ENCODE data around the gene MFAP3. TPM values are rescaled to one million over a fixed set of nuclear protein-coding genes. Genes with fewer than 3 reads are reported as not detected.
A peak's percentile ranks its signal among the peaks of the same experiment; 100 is the strongest.
"Not testable (repeated sequence)": the region's sequence is repeated elsewhere in the genome, so short reads cannot be mapped to it uniquely, and the experiment has no call there.

Gene MFAP3
- total RNA-seq = 24.6 TPM

DNA sequence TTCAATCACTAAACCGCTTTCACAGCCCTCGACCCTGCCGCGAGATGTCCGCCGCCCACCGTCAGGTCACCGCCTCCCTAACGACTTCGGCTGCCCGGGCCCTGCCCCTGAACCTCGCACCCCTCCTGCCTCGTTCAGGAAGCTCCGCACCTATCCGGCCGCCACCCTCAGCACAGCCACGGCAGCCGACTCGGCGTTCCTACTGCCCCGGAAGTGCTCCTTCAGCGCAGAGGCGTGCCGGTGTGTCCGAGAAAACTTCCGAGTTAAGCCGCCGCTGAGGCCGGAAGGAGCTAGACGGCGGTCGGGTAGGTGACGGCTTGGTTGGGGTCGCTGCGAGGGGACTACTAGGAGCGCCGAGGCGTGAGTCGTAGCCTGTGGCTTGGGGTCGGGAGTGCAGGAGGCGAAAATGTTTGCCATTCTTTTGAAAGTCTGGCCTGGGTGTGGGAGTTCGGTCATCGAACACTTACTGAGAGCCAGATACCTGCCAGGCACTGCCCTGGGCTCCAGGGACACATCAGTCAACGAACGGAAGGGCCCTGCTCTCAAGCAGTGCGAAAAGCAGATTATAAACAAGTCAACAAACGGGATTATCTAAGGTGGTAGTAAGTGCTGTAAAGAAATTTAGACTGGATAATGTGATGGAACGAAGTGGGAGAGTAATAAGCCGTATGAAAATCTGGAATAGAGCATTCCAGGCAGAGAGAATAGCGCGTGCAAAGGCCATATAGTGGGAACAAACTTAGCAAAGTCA lies at the start of gene MFAP3, which contains the start of gene FAM114A2:
Gene MFAP3 (plus strand): TSS at position 261 of the 751 bp plus-strand sequence. CDS start 10,756 bp downstream, outside the sequence.
Gene FAM114A2 (minus strand): TSS at position 204 of the 751 bp plus-strand sequence. CDS start 3,957 bp downstream, outside the sequence.
- DNase-seq (ENCODE audit: low spot score) = peak; percentile 87

- no peak for DNase-seq (ENCODE audit: low spot score)
Measured at GRCh38 chr5:153991168-153991567, 47.6 kb upstream of the MFAP3 start.

- DNase-seq (ENCODE audit: low spot score) = no peak
Measured at GRCh38 chr5:153998010-153998409, 40.8 kb upstream of the MFAP3 start.

DNA sequence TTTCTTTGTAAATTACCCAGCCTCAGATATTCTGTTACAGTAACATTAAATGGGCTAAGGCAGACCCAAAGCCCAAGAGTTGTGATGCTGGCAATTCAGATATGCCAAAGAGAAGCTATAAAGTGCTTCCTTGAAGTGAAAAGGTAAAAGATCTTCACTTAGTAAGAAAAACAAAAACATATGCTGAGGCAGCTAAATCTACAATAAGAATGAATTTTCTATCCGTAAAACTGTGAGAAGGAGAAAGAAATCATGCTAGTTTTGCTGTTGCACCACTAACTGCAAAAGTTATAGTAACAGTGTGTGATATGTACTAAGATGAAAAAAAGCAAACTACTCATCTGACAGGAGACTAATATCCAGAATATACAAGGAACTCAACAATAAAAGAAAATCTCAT lies 40.0 kb upstream of the MFAP3 start:
- DNase-seq (ENCODE audit: low spot score) = no peak

- no peak for DNase-seq (ENCODE audit: low spot score)
Measured at GRCh38 chr5:153999995-154000394, 38.8 kb upstream of the MFAP3 start.

DNA sequence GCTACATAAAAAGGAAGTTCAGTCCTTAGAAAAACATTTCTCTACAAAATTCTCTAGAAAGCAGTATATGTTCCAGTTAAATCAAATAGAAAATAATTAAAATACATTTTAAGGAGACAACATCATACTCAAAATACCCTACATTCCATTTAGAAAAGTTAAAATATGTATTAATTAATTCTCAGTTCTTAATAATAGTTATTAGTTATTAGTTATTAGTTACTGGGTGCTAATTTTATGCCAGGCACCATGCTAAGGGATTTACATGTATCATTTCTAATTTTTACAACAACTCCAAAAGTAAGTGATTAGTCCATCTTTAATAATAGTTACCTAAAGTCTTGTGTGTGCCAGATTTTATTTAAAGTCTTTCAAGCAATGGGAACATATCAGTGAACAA lies 38.1 kb upstream of the MFAP3 start:
- no peak for DNase-seq (ENCODE audit: low spot score)

GRCh38 chr5:154002093-154002492 lies 36.7 kb upstream of the MFAP3 start:
- peak; percentile 12 for DNase-seq (ENCODE audit: low spot score)

DNA sequence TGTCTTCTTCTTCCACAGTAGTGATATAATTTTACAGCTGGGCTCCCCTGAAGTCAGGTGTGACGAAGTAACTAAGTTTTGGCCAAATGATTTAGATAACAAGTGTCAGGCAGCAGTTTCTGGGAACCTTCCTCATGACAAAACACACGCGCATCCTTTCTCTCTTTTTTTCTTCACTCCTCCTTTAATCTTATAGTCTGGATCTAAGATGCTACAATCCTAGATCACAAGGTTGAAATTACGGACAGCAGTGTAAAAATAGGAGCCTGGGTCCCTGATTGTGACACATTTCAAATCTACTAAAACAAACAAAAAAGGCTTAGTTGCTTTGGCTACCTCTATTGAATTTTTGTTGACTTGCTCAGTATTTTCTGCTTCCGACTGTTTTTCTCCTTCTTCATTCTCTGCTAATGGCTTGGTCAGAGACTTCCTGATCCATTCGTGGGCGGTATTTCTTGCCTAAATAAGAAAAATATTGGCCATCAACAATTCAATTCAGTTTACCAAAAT lies 36.2 kb upstream of the MFAP3 start:
- DNase-seq (ENCODE audit: low spot score) = no peak

GRCh38 chr5:154005648-154006047 lies 33.1 kb upstream of the MFAP3 start:
- no peak for DNase-seq (ENCODE audit: low spot score)

- DNase-seq (ENCODE audit: low spot score) = no peak
Measured at GRCh38 chr5:154010660-154011059, 28.1 kb upstream of the MFAP3 start.

DNA sequence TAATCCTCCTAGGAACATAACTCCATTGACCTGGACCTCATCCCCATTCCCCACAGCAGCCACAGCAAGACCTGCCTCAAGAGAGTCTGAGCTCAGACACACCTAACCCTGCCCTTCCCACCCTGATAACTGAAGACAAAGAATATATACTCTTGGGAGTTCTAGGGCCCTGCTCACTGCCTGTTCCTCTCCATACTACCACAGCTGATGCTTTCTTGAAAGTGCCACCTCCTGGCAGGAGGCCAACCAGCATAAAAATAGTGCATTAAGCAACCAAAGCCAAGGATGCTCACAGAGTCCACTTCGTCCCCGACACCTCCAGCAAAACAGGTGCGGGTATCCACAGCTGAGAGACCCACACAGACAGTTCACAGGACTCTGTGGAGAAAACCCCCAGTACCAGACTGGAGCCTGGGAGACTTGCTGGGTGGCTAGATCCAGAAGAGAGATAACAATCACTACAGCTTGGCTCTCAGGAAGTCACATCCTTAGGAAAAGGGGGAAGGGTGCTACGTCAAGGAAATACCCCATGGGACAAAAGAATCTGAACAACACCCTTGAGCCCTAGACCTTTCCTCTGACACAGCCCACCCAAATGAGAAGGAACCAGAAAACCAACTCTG lies 23.6 kb upstream of the MFAP3 start:
- no peak for DNase-seq (ENCODE audit: low spot score)

- DNase-seq (ENCODE audit: low spot score) = not testable (repeated sequence)
Measured at GRCh38 chr5:154018919-154019318, 19.8 kb upstream of the MFAP3 start.

GRCh38 chr5:154025951-154026350 lies 12.8 kb upstream of the MFAP3 start:
- no peak for DNase-seq (ENCODE audit: low spot score)

DNA sequence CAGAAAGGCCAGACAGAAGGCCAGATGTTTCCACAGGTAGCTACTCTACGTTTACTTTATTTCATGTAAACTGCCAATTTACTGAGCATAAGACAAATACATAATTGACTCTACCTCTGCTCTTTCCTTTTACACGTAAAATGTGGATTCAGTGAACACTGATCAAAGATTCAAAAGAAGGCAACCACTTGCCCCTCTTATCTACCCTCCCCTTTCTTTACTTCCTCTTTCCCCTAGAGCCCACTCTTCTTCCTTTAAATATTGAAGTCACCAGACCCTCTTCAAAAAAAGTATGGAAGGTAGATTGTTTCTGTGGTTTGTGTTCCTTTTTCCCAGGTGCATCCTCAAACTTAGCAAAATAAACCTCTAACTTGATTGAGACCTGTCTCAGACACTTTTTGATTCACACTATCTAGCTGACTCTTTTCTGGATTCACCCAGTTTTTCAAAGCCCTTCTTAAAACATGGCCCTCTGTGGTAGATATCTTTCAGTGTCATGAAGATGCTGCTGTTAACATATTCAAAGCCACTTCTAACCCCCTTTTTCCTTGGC lies 6.8 kb upstream of the MFAP3 start:
- no peak for DNase-seq (ENCODE audit: low spot score)

DNA sequence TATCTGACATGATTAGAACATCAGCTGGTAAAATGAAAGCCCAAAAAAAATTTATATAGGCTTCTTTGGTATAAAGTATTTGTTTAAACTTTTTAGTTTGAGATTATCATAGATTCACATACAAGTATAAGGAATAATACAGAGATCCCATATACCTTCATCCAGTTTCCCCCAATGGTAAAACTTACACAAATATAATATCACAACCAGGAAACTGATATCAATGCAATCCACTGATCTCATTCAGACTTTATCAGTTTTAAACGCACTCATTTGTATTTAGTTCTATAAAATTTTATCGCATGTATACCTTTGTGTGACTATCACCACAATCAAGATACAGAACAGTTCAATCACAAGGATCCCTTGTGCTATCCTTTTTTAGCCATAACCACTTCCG lies 3.8 kb upstream of the MFAP3 start:
- DNase-seq (ENCODE audit: low spot score) = no peak

GRCh38 chr5:154038261-154038706 lies 483 bp upstream of the MFAP3 start:
- DNase-seq (ENCODE audit: low spot score) = no peak

DNA sequence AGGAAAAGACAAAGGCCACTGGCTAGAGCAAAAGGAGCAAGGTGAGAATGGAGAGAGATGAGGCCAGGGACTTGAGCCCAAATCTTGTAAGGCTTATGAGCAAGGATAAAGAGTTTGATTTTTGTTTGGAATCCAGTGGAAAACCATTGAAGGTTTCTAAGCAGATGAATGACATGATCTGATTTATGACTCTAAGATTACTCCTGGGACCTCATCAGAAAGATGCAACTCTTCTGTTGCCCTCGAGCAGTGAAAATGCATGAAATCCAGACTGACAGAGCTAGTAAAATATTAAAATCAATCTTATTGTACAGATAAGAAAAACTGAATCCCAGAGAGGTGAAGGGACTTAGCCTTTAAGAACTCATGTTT lies 677 bp downstream of the MFAP3 start:
- no peak for DNase-seq (ENCODE audit: low spot score)

DNA sequence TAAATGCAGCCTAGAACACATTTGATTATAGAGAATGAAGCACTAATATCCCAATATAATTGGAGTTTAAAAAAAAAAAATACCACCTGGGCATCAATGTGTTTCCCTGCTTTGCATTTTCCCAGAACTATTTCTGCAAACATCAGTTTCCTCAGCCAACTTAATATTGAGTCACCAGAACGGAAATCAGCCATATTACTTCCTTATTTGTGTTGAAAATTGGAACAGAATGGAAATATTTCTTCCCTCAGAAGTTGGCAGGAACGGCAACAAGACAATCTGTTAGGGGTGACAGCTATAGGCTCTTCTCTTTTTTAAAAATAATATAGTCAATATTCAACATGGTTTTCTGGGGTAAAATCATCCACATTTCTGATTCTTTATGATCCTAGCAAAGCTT lies 4.0 kb downstream of the MFAP3 start:
- no peak for DNase-seq (ENCODE audit: low spot score)

DNA sequence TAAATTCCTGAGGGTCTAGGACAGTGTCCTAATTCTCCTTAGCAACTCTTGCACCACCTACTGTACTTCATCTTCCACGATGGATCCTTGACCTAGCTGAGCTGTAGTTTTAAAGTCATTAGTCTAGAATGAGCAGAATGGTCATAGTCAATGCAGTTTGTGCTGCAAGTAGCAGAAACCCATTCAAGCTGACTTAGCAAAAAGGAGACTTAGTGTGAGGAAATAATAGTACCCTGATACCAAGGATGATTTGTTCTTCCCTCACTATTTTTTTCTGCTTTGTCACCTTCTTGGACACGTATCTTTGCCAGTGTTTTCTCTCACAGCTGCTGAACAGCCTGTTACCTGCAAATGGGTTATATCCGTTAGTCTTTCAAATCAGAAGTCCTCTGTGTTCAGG lies 5.3 kb downstream of the MFAP3 start:
- DNase-seq (ENCODE audit: low spot score) = no peak

- no peak for DNase-seq (ENCODE audit: low spot score)
Measured at GRCh38 chr5:154044581-154044980, 5.8 kb downstream of the MFAP3 start.

DNA sequence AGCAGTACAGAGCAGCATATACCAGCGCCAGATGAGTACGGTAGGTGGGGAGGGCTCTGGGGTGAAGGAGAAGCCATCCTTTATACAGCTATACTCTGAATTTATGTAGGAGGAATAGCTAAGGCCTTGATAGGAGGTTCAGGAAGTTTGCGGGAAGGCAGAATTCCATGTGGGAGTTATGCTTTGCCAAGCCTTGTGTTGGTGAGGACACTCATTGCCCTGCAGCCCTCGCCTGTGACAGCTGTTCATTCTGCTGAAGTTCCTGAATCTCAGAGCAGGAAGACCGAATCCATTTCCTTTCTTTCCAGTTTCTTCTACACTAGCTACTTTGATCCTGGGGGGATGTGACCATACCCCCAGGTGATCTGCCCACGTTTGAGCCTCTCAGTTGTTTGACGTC lies 7.7 kb downstream of the MFAP3 start:
- no peak for DNase-seq (ENCODE audit: low spot score)

- no peak for DNase-seq (ENCODE audit: low spot score)
Measured at GRCh38 chr5:154047324-154047723, 8.6 kb downstream of the MFAP3 start.

DNA sequence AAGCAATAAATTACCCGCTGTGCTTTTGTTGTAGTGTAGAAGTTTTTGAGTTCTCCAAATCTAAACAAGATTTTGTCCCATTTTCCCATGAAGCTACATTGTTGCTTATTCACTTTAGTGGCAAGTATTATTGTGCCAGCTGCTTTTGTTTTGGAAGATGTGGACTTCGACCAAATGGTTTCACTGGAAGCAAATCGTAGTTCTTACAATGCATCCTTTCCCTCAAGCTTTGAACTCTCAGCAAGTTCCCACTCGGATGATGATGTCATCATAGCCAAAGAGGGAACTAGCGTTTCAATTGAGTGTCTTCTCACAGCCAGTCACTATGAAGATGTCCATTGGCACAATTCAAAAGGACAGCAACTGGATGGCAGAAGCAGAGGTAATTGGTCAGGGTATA lies 10.9 kb downstream of the MFAP3 start:
- no peak for DNase-seq (ENCODE audit: low spot score)

All from mucosa of gallbladder (tissue), 1 donor.